Measurements from ENCODE around the gene NPR1. TPM values are rescaled to one million over a fixed set of nuclear protein-coding genes. Genes with fewer than 3 reads are reported as not detected.
"Not testable (repeated sequence)": the region's sequence is repeated elsewhere in the genome, so short reads cannot be mapped to it uniquely, and the experiment has no call there.

Gene NPR1
- total RNA-seq, 6 experiments from 2014 or later = 0.05 TPM; not detected in 5

DNA sequence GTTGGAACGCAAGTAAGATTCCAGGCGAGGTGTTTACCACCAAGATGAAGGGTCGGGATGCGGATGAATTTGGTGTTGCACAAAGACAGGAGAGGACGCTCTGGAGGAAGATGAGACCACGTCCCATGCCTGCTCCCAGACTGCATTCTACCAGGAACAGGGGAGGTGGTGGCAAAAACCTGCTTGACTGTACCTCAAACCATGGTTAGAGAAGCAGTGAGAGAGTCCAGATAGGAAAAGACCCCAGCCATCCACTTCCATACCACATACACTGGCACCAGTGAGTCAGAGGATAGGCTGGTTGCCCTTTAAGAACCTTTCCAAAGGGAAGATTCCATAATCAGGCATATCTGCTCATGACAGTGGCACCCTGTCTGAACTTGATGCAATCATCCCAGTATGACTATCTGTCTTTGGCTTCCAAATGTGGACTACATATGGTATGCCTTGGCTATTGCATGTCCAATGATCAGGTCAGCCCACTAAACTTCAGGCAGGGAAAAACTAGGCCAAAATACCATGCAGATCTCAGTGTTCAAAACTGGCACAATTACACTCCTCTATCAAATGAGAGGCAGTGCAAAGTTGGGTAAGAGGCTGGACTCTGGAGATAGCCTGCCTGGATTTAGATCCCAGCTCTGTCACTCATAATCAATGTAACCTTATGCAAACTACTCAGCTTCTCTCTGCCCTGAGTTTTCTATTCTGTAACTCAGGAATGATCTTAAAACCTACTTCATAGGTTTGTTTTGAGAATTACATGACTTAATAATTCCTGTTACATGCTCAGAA, 20.6 kb downstream of the NPR1 start:
- Mint-ChIP-seq H3K4me3 (no peak overlapping the region), H3K27me3 (ENCODE audit: insufficient read depth) (peaks cover 2% of the 10 kb centered on the region; the same call in 1 of the 2 replicates), H3K9me3 (no peaks in the 10 kb centered on the region), H3K4me1 (ENCODE audit: low read depth) (peaks cover 8% of the 10 kb centered on the region), H3K36me3 (ENCODE audit: low read depth) (no peaks in the 10 kb centered on the region), H3K27ac (no peak overlapping the region)
- no peak for TF ChIP-seq CTCF (IDR thresholded peaks at IDR 0.05)
- peak; percentile 50 for DNase-seq

- H3K27ac Mint-ChIP-seq = no peak overlapping the region
- peaks cover 2% of the 10 kb centered on the region; the same call in 1 of the 2 replicates for H3K27me3 Mint-ChIP-seq (ENCODE audit: insufficient read depth)
- H3K4me1 Mint-ChIP-seq (ENCODE audit: low read depth) = peaks cover 8% of the 10 kb centered on the region
- DNase-seq = no peak
- no peaks in the 10 kb centered on the region for H3K9me3 Mint-ChIP-seq
- H3K36me3 Mint-ChIP-seq (ENCODE audit: low read depth) = no peaks in the 10 kb centered on the region
- H3K4me3 Mint-ChIP-seq = no peak overlapping the region
- TF ChIP-seq CTCF (IDR thresholded peaks at IDR 0.05) = no peak
These were observed 21.3 kb downstream of the NPR1 start for GRCh38 chr1:153699768-153700167.

DNA sequence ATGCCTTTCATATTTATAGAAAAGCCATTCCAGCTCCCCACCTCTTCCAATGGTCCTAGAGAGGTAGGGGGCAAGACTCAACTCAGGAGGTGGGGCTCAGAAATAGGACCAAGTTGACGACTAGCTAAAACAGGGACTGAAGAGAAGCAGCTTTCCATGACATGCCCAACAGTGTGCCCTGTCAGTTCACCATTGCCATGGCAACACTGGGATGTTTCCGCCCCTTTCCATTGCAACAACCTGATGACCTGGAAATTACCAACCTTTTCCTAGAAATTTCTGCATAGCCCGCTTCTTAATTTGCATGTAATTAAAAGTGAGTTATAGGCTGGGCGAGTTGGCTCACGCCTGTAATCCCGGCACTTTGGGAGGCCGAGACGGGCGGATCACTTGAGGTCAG, 27.0 kb downstream of the NPR1 start:
- Mint-ChIP-seq H3K36me3 (ENCODE audit: low read depth) (no peaks in the 10 kb centered on the region), H3K27ac (no peak overlapping the region), H3K4me1 (ENCODE audit: low read depth) (0 out of 2 replicates have a peak, but pooled peaks cover 6% of the 10 kb centered on the region), H3K27me3 (ENCODE audit: insufficient read depth) (no peaks in the 10 kb centered on the region), H3K4me3 (no peak overlapping the region), H3K9me3 (no peaks in the 10 kb centered on the region)
- no peak for DNase-seq
- TF ChIP-seq CTCF (IDR thresholded peaks at IDR 0.05) = no peak

- TF ChIP-seq CTCF (IDR thresholded peaks at IDR 0.05) = no peak
- H3K4me3 Mint-ChIP-seq = no peak overlapping the region
- DNase-seq = no peak
- H3K4me1 Mint-ChIP-seq (ENCODE audit: low read depth) = 0 out of 2 replicates have a peak, but pooled peaks cover 6% of the 10 kb centered on the region
- no peaks in the 10 kb centered on the region for H3K36me3 Mint-ChIP-seq (ENCODE audit: low read depth)
- peaks cover 2% of the 10 kb centered on the region; the same call in 1 of the 2 replicates for H3K27me3 Mint-ChIP-seq (ENCODE audit: insufficient read depth)
- no peaks in the 10 kb centered on the region for H3K9me3 Mint-ChIP-seq
- H3K27ac Mint-ChIP-seq = no peak overlapping the region
These were observed 32.5 kb downstream of the NPR1 start for GRCh38 chr1:153711026-153711425.

- H3K9me3 Mint-ChIP-seq; H3K36me3 Mint-ChIP-seq (ENCODE audit: low read depth); H3K27me3 Mint-ChIP-seq (ENCODE audit: insufficient read depth); H3K27ac Mint-ChIP-seq; H3K4me1 Mint-ChIP-seq (ENCODE audit: low read depth); DNase-seq; H3K4me3 Mint-ChIP-seq: not testable (repeated sequence)
These were observed 37.7 kb downstream of the NPR1 start for GRCh38 chr1:153716211-153716610.

DNA sequence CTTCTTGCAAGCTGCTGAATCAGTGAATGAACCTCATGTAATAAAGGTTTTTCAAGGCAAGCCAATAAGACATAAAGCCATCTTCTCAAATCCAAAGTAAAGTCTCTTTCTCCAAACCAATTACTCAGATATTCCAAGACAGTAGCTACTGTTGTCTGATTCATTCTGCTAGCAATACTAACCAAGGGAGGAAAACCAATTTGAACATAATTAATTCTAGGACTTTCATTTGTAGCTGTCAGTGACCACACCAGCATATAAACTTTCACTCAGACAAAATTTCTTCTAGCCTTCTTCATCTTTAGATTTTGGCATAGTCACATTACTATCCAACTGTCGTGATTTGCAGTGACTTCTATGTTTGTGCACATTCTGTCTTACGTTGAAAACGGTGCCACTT, 38.8 kb downstream of the NPR1 start:
- Mint-ChIP-seq H3K9me3 (no peaks in the 10 kb centered on the region), H3K36me3 (ENCODE audit: low read depth) (no peaks in the 10 kb centered on the region), H3K4me1 (ENCODE audit: low read depth) (no peaks in the 10 kb centered on the region), H3K27me3 (ENCODE audit: insufficient read depth) (peaks cover 6% of the 10 kb centered on the region), H3K4me3 (no peak overlapping the region), H3K27ac (no peak overlapping the region)
- no peak for DNase-seq
- TF ChIP-seq CTCF (IDR thresholded peaks at IDR 0.05) = no peak

Data from HFFc6 (cell line).